GM15510 (cell line): ENCODE measurements around the gene ACVR2B.

ENCODE experiments used
- POLR2A ChIP-seq: IDR thresholded peaks from 3 replicates; pipeline ENCODE4 v1.6.1; 2011; ENCODE audit warnings: borderline replicate concordance; ENCODE audit not compliant: insufficient read length; ENCODE audit errors: extremely low read depth

The ACVR2B gene

GRCh38 chr3:38453075-38453912, at the start of gene ACVR2B:
ACVR2B (plus strand) TSS chr3:38453890; CDS start chr3:38454323, 433 bp downstream.
- no peak for TF ChIP-seq POLR2A

- TF ChIP-seq POLR2A: no peak
These were observed 49.4 kb upstream of the ACVR2B start for GRCh38 chr3:38404286-38404685.

DNA sequence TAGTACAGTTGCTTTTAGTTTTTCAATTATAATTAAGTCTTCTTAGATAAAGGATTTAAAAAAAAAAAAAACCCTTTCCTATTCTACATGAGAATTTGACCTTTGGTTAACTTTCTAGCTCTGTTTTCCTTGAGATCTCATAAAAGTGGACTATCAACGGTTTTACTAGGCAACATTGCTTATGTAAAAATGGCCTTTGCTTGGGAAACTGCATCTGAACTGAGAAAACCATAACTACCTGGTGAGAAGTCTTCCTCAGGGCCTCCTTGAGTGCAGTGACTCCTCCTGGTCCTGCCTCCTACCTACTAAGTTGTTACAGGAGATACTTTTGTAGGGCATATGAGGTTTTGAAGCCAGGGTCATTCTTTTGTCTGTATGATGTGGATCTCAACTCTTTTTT, 42.1 kb upstream of the ACVR2B start:
- TF ChIP-seq POLR2A: no peak

DNA sequence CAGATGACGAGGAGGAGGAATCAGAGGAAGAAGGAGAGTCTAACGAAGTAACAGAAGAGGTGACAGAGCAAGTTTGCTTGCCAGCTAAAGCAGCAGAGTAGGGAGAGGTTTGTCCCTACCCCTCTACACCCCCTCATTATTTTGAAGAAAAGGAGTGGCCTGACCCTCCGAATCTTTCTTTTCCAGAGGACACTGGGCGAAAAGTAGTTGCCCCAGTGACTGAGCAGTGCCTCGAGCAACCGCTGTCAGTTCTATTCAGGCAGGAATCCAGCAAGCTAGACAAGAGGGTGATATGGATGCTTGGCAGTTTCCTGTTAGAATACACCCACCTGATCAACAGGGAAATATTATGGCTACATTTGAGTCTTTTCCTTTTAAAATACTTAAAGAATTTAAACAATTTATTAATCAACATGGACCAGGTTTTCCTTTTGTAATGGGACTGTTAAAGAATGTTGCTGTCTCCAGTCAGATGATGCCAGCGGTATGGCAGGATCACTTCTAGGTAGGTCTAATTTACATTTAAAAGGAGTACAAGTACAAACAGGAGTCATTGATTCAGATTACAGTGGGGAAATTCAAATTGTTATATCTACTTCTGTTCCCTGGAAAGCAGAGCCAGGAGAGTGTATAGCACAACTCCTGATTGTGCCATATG, 31.9 kb upstream of the ACVR2B start:
- no peak for TF ChIP-seq POLR2A

GRCh38 chr3:38446085-38446686, 7.5 kb upstream of the ACVR2B start:
- no peak for TF ChIP-seq POLR2A

DNA sequence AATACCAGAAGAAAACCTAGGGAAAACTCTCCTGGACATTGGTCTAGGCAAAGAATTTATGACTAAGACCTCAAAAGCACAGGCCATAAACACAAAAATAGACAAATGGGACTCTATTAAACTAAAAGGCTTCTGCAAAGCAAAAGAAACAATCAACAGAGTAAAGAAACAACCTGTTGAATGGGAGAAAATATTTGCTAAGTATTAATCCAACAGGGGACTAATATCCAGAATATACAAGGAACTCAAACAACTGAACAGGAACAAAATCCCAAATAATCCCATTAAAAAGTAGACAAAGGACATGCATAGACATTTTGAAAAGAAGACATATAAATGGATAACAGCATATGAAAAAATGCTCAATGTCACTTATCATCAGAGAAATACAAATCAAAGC, 6.9 kb upstream of the ACVR2B start:
- no peak for TF ChIP-seq POLR2A

DNA sequence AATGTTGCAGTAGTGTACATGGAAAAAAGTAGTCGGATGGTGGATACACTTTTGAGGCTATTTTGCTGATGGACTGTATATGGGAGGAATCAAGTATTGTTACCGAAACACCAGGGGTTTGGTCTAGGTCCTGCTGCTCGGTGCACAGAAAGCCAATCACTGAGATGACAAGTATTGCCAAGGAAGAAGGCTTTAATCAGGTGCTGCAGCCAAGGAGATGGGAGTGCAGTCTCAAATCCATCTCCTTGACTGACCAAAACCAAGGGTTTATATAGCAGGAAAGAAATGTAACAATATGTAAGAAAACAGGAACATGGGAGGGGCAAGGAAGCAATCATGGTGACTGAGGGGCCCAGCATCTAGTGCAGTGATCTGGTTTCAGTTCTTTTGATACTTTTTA, 2.8 kb upstream of the ACVR2B start:
- TF ChIP-seq POLR2A: no peak

DNA sequence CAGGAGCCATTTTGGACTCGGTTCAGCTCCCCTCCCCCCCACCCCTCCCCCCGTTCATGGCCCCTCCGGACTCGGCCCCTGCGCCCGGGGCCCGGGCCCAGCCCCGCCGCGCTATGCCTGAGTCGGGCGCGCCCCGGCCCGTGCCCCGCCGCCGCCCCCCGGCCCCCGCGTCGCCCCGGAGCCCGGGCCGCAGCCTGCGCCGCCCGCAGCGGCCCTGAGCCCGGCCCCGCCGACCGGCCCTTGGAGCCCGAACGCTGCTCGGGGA, 155 bp downstream of the ACVR2B start:
- no peak for TF ChIP-seq POLR2A

- no peak for TF ChIP-seq POLR2A
These were observed 641 bp downstream of the ACVR2B start for GRCh38 chr3:38454178-38454883.

DNA sequence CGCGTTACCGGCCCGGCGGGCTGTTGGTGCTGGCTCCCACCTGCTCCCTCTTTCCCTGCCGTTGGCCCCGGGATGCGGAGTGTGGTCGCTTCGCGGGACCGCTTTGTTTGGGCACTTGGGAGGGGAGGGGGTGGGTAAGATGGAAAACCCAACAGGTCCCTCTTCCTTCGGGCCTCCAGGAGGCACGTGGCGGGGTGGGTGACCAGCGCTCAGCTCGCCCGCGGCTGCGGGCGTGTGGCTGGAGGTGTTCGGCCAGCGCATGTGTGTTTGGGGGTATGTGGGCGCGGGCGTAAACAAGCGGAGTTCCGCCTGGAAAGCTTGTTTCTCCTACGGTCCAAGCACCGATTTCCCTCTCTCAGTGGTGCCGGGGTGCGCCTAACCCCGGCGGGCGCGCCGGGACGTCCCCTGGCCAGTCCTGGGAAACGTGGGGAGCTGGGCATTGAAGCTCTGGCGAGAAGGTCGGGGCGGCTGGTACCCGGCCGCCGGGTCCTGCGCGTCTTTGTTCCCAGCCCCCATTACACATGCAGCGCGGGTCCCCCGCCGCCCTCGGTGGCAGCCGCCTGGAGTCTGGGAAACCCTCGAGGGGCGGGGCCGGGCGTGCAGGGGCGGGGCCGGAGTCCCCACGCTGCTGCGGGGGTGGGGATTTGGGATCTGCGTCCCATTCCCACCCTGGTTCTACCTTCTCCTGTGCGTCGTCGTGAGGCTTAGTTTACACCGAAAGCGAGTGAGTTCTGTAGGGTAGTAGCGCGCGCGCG, 1.4 kb downstream of the ACVR2B start:
- TF ChIP-seq POLR2A: no peak

DNA sequence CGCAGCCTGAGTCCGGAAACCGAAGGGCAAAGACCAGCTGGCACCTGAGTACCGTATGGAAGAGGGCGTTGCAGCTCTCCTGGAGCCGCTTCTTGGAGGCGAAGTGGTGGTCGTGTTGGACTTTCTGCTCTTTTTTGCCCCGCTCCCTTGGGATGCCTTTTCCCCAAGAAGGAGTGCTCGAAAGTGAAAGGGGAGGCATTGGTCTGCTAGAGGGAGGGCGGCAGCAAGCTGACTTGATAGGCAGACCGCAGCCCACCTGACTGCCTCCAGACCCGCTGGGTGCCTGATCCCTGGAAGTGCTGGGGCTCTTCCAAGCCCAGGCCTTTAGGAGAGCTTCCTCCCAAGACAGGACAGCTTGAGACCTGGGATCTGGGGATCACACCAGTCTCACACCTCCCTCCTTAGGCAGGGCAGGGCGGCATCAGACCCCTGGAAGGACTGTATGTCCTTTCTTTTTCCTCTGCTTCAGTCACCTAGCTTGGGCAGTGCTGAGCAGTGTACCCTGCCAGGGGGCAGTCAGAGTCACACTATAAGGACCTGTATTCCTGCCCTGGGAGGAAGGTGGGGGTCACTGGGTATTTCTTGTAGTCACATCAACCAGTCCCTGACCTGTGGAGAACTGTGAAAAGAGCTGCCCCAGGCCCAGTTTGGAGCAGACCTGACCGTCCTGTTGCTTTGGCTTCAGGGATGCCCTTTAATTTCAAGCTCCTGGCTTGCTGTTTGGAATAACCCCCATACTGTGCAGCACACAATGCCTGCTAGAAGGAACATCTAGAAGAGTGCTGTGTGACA, 2.1 kb downstream of the ACVR2B start:
- no peak for TF ChIP-seq POLR2A

- no peak for TF ChIP-seq POLR2A
These were observed 3.7 kb downstream of the ACVR2B start for GRCh38 chr3:38457111-38458003.
